C4-2B (cell line): Measurements from ENCODE around the gene ARMC2.

Source experiments
- H3K27ac ChIP-seq: fragments of 450-650 bp; 2 replicates; pipeline ENCODE4 v1.5.1; 2017
- ZFX ChIP-seq: fragments of 450-650 bp; IDR thresholded peaks from 2 replicates; pipeline ENCODE4 v1.6.1; 2017
- TF ChIP-seq, protein P1 (sequence below): fragments of 450-650 bp; conservative IDR thresholded peaks from 2 replicates; pipeline ENCODE4 v1.5.1; 2017; ENCODE audit warnings: mild to moderate bottlenecking

Gene ARMC2

DNA sequence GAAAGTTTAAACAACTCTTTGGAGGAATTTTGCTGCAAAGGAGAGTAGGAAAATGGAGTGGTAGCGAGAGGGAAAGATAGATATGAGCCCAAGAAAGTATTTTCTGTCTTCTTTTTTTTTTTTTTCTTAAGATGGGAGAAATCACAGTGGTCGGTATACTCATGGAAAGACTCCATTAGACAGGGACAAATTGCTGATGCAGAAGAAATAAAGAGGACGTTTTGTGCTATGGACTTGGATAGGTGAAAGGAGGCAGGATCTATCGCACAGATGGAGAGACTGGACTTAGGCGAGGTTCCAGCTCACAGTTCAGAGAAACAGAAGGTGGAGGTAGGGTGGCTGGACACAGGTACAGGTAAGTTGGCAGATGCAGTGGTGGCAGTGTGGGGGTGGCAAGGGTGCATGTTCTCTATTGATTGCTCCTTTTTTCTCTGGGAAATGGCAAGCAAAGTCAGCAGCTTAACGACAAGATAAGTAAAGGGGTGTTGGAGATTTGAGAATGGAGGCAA lies 44.2 kb upstream of the ARMC2 start:
- TF ChIP-seq, protein P1, sequence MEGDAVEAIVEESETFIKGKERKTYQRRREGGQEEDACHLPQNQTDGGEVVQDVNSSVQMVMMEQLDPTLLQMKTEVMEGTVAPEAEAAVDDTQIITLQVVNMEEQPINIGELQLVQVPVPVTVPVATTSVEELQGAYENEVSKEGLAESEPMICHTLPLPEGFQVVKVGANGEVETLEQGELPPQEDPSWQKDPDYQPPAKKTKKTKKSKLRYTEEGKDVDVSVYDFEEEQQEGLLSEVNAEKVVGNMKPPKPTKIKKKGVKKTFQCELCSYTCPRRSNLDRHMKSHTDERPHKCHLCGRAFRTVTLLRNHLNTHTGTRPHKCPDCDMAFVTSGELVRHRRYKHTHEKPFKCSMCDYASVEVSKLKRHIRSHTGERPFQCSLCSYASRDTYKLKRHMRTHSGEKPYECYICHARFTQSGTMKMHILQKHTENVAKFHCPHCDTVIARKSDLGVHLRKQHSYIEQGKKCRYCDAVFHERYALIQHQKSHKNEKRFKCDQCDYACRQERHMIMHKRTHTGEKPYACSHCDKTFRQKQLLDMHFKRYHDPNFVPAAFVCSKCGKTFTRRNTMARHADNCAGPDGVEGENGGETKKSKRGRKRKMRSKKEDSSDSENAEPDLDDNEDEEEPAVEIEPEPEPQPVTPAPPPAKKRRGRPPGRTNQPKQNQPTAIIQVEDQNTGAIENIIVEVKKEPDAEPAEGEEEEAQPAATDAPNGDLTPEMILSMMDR: no peak
- no peak for TF ChIP-seq ZFX
- no peak overlapping the region for H3K27ac ChIP-seq

DNA sequence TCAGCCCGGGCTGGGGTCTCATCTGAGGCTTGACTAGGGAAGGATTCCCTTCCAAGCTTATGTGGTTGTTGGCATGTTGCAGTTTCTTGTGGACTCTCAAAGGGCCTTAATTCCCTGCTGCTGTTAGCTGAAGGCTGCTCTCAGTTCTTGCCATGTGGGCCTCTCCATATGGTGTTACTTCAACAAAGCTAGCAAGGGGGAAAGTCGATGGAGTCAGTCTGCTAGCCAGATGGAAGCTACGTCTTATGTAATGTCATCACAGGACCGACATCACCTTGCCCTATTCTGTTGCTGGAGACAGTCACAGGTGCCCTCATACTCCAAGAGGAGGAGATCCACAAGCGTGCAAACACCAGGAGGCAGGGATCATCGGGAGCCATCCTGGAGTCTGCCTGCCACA lies 43.3 kb upstream of the ARMC2 start:
- no peak overlapping the region for H3K27ac ChIP-seq
- TF ChIP-seq, protein P1: no peak
- no peak for TF ChIP-seq ZFX

DNA sequence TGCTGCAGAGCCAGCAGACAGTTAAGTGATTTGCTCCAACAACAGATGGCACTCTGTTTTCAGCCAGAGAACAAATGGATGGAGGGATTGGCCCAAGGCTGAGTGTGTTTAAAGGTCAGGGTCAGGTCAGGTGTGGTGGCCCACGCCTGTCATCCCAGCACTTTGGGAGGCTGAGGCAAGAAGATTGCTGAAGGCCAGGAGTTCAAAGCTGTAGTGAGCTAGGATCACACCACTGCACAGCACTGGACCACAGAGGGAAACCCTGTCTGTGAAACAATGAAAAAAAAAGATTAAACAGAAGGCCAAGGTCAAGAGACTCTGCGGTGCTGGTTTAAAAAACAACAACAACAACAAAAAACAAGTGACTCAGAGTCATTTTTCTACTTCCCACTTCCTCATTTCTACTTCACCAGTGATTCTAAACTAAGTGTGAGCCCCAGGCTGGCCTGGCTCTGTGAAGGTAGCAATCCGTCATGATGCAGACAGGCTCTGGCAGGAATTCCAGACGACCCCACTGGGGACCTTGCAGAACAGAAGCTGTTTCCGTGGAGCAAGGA lies 42.5 kb upstream of the ARMC2 start:
- no peak for TF ChIP-seq ZFX
- H3K27ac ChIP-seq: no peak overlapping the region

DNA sequence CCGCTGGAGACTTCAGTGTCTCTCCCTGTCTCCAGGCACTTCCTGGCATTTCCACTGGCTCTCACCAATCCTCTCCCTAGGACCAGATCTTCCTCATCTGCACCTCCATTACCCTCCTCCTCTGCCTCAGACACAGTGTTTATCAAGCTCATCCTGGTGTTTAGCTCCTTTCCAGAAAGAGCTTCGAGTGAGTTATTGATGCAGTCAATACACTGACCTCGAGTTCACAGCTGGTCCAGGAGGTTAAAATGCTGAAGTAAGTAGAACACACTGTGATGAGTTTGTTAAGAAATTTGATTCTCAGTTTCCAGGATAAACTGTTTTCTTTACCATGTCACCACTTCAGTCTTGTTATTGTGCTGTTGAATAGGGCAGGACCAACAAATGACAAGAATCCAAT lies 42.1 kb upstream of the ARMC2 start:
- no peak overlapping the region for H3K27ac ChIP-seq
- TF ChIP-seq, protein P1: no peak
- TF ChIP-seq ZFX: no peak

DNA sequence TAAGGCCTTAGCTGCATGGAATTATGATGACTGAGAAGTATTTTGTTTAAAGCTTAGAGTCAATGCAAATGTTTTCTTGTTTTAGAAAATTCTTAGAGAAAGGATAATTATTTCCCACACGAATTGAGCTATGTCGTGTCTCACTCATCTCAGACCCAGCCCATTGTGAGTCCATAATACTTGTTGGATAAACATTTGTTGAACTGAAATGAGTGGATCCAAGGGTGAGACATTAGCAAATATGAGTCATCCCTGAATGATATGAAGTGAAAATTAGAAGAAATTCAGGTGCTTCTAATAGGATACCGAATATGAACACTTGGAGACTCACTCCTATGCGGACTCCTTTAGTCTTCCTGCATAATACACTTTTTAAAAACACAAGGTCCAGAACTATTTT lies 41.6 kb upstream of the ARMC2 start:
- no peak for TF ChIP-seq ZFX
- TF ChIP-seq, protein P1: no peak
- H3K27ac ChIP-seq: no peak overlapping the region

DNA sequence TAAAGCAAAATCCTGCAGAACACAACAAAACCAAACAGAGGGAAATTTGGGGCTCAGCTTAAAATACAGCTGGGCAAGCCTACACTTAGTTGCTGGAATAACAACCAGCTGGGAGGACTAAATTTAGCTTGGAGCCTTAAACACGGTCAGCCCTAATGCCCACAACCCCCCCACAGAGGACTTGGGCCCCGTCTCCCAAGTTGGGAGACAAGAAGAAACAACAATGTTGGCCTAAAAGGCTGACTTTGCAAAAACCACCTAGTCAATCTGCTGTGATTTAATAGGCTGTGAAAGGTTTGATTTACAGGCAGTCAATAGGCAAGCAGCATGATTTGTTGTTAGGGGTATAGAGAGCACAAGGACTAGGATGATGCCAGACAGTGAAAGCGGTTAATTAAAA lies 40.3 kb upstream of the ARMC2 start:
- H3K27ac ChIP-seq: no peak overlapping the region
- TF ChIP-seq ZFX: no peak
- TF ChIP-seq, protein P1: no peak

DNA sequence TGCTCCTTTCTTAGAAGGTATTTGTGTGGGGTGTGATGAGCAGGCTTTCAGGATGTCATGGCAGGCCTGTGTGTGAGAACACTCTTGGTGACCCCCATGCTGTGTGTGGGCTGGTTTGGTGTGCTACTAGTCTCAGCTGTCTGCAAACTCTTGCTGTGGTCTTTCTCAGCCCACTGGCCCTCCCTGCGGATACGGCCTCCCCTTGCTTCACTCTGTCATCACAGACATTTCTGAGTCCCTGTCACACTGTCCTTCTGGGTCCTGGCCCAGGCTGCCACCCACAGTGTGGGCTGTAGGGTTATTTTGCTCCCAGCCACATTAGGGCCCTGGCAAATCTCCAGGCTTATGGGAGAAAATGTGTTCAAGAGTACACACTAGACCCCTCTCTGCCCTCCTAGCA lies 39.0 kb upstream of the ARMC2 start:
- TF ChIP-seq ZFX: no peak
- TF ChIP-seq, protein P1: no peak
- H3K27ac ChIP-seq: no peak overlapping the region

DNA sequence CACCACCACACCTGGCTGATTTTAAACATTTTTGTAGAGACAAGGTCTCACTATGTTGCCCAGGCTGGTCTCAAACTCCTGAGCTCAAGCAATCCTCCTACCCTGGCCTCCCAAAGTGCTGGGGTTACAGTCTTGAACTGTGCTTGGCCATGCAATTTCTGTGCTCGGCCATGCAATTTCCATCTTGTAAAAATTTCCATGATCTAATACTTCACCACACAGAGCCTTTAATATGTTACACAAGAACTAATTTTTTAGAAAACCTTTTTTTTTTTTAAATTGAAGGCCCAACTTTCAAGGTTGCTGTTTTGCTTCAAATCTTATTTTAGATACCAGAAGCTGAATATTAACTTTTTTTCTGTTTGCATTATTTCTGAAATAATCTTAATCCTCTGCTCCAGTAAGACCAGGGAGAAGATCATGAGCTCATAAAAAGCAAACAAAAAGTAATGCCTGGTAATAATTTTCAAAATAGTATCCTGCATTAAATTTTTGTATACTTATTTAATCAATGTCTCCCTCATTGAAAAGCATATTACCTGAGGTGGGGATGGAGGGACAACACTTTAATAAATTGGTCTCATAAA lies 38.1 kb upstream of the ARMC2 start:
- no peak for TF ChIP-seq ZFX
- TF ChIP-seq, protein P1: no peak

More for the DNA sequence above, 38.1 kb upstream of the ARMC2 start:
- no peak overlapping the region for H3K27ac ChIP-seq
